NCI-H345 treated with DMSO at 0.1 percent for 48 hours (cell line): ENCODE results near the gene TSPAN18.

Experiments
- DNase-seq: peaks from one replicate; lab custom pipeline; 2025; ENCODE audit not compliant: unreplicated experiment; lab: John Stamatoyannopoulos, UW

The TSPAN18 gene

GRCh38 chr11:44952500-44953260 is 225.9 kb downstream of the TSPAN18 start:
- DNase-seq: peak; percentile 97

- DNase-seq: no peak
Observed at GRCh38 chr11:44954051-44954906, 227.5 kb downstream of the TSPAN18 start.

GRCh38 chr11:44955015-44955738 is 228.4 kb downstream of the TSPAN18 start:
- no peak for DNase-seq

GRCh38 chr11:44957040-44957515 is 230.3 kb downstream of the TSPAN18 start:
- DNase-seq: no peak

GRCh38 chr11:44957776-44958564 is 231.2 kb downstream of the TSPAN18 start:
- no peak for DNase-seq

- DNase-seq: no peak
Observed at GRCh38 chr11:44959064-44959463, 232.3 kb downstream of the TSPAN18 start.

- DNase-seq: no peak
Observed at GRCh38 chr11:44960200-44960845, 233.6 kb downstream of the TSPAN18 start.

GRCh38 chr11:44962464-44962863 is 235.7 kb downstream of the TSPAN18 start:
- DNase-seq: no peak

GRCh38 chr11:44963136-44963535 is 236.4 kb downstream of the TSPAN18 start:
- DNase-seq: no peak

- no peak for DNase-seq
Observed at GRCh38 chr11:44963948-44964347, 237.2 kb downstream of the TSPAN18 start.

GRCh38 chr11:44964526-44965209 is 237.9 kb downstream of the TSPAN18 start:
- DNase-seq: no peak

GRCh38 chr11:44966694-44967093 is 239.9 kb downstream of the TSPAN18 start:
- DNase-seq: no peak

- DNase-seq: peak; percentile 31
Observed at GRCh38 chr11:44967930-44968496, 241.3 kb downstream of the TSPAN18 start.

GRCh38 chr11:44968510-44968909 is 241.7 kb downstream of the TSPAN18 start:
- DNase-seq: no peak

- no peak for DNase-seq
Observed at GRCh38 chr11:44969651-44970252, 243.0 kb downstream of the TSPAN18 start.

GRCh38 chr11:44970293-44970692 is 243.5 kb downstream of the TSPAN18 start:
- DNase-seq: no peak

- DNase-seq: no peak
Observed at GRCh38 chr11:44971185-44971584, 244.4 kb downstream of the TSPAN18 start.

- no peak for DNase-seq
Observed at GRCh38 chr11:44972746-44973435, 246.1 kb downstream of the TSPAN18 start.
